Astrocyte of the spinal cord (primary cell): ENCODE data around the gene ZNF799.
"Not testable (repeated sequence)": the region's sequence is repeated elsewhere in the genome, so short reads cannot be mapped to it uniquely, and the experiment has no call there.

Source experiments
- DNase-seq: peaks from one replicate; pipeline ENCODE4 v3.0.0; 2011; ENCODE audit warnings: low read depth, low spot score
- H3K4me3 ChIP-seq: 2 replicates; pipeline ENCODE4 v1.5.1; 2011; ENCODE audit warnings: low read depth, mild to moderate bottlenecking, low read length, moderate library complexity
- in situ Hi-C: cut with HindIII; loops from 2 replicates; pipeline ENCODE4 v1.10.0; 2017; ENCODE audit warnings: low sequenced_read_pairs
- TF ChIP-seq, protein P1 (sequence below): IDR thresholded peaks from 2 replicates; pipeline ENCODE4 v1.5.1; 2012; ENCODE audit warnings: low read depth, mild to moderate bottlenecking, low read length, inconsistent platforms

ZNF799 gene

GRCh38 chr19:12374026-12374425 is 27.0 kb downstream of the ZNF799 start:
- TF ChIP-seq, protein P1, sequence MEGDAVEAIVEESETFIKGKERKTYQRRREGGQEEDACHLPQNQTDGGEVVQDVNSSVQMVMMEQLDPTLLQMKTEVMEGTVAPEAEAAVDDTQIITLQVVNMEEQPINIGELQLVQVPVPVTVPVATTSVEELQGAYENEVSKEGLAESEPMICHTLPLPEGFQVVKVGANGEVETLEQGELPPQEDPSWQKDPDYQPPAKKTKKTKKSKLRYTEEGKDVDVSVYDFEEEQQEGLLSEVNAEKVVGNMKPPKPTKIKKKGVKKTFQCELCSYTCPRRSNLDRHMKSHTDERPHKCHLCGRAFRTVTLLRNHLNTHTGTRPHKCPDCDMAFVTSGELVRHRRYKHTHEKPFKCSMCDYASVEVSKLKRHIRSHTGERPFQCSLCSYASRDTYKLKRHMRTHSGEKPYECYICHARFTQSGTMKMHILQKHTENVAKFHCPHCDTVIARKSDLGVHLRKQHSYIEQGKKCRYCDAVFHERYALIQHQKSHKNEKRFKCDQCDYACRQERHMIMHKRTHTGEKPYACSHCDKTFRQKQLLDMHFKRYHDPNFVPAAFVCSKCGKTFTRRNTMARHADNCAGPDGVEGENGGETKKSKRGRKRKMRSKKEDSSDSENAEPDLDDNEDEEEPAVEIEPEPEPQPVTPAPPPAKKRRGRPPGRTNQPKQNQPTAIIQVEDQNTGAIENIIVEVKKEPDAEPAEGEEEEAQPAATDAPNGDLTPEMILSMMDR, result no peak
- DNase-seq, result no peak
- in situ Hi-C loops, result no loop called here

GRCh38 chr19:12365236-12366162 is 35.6 kb downstream of the ZNF799 start, which contains the start of gene ZNF442:
Gene ZNF442 (minus strand): TSS chr19:12365683. CDS start chr19:12363631, 2,052 bp downstream.
- in situ Hi-C loops, result no loop called here
- TF ChIP-seq, protein P1, result peak; percentile 83
- peak; percentile 96 for DNase-seq
- H3K4me3 ChIP-seq, result peak within 1 kb of the TSS; percentile 80

More at GRCh38 chr19:12374026-12374425, 27.0 kb downstream of the ZNF799 start:
- no peak overlapping the region for H3K4me3 ChIP-seq

GRCh38 chr19:12364391-12365235 is 36.5 kb downstream of the ZNF799 start:
- peak overlapping the region; percentile 80 for H3K4me3 ChIP-seq
- TF ChIP-seq, protein P1, result no peak
- no peak for DNase-seq
- in situ Hi-C loops, result no loop called here

DNA sequence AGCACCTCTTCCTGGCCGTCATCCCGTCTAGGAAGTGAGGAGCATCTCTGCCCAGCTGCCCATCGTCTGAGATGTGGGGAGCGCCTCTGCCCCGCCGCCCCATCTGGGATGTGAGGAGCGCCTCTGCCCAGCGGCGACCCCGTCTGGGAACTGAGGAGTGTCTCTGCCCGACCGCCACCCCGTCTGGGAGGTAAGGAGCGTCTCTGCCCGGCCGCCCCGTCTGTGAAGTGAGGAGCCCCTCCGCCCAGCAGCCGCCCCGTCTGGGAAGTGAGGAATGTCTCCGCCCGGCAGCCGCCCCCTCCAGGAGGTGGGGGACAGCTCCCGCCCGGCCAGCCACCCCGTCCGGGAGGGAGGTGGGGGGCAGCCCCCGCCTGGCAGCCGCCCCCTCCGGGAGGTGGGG is 38.8 kb downstream of the ZNF799 start:
- in situ Hi-C loops, H3K4me3 ChIP-seq, DNase-seq: not testable (repeated sequence)

- H3K4me3 ChIP-seq, result no peak overlapping the region
- no peak for DNase-seq
- in situ Hi-C loops, result no loop called here
- TF ChIP-seq, protein P1, result no peak
These were observed 47.7 kb downstream of the ZNF799 start for GRCh38 chr19:12353375-12353774.

DNA sequence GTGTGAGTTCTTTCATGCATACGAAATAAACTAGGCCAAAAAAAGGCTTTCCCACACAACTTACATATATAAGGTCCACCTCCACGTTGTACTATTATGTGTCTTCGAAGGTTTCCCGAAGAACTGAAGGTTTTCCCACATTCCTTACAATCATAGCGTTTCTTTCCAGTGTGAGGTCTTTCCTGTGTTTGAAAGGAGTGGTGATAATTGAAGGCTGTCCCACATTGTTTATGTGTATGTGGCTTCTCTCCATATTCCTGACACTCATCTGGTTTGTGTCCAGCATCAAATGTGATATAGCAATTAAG is 50.2 kb downstream of the ZNF799 start:
- TF ChIP-seq, protein P1, result no peak
- no peak for DNase-seq
- H3K4me3 ChIP-seq, result no peak overlapping the region
- in situ Hi-C loops, result no loop called here
